Tibial nerve (tissue), 4 donors: ENCODE results near the gene DUSP8.

Experiments used
- EP300 ChIP-seq, 2 donors: sonication (generic); formaldehyde crosslinking; IDR thresholded peaks; one replicate each; pipeline ENCODE4 v1.6.1; 2017; ENCODE audit warnings: antibody characterized with exemption in 2 of 2, mild to moderate bottlenecking in 1 of 2
- POLR2A ChIP-seq, 2 donors: fragments of 450-650 bp; IDR thresholded peaks; one replicate each; pipeline ENCODE4 v1.6.1; 2017; ENCODE audit warnings: antibody characterized with exemption in 2 of 2, mild to moderate bottlenecking in 2 of 2, moderate library complexity in 2 of 2
- TF ChIP-seq, protein P1 (sequence below), 5 experiments: fragments of 200-600 bp in 3 of 5; fragments of 450-650 bp in 2 of 5; sonication (generic) in 3 of 5; IDR thresholded peaks; one replicate each; pipeline ENCODE4 v1.5.1; 2016 to 2019; ENCODE audit warnings: antibody characterized with exemption in 5 of 5, mild to moderate bottlenecking in 3 of 5, moderate library complexity in 2 of 5

DNA sequence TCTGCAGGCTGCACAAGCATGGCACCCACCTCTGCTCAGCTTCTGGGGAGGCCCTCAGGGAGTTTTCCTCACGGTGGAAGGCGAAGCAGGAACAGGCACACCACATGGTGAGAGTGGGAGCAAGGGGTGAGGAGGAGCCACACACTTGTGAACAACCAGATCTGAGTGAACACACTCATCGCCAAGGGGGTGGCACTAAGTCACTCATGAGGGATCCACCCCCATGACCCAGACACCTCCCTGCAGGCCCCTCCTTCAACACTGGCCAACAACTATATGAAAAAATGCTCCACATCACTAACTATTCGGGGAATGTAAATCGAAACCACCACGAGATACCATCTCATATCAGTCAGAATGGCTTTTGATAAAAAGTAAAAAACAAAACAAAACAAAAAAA, 26.7 kb upstream of the DUSP8 start:
- no peak for TF ChIP-seq POLR2A (IDR thresholded peaks at IDR 0.05)
- TF ChIP-seq, protein P1, sequence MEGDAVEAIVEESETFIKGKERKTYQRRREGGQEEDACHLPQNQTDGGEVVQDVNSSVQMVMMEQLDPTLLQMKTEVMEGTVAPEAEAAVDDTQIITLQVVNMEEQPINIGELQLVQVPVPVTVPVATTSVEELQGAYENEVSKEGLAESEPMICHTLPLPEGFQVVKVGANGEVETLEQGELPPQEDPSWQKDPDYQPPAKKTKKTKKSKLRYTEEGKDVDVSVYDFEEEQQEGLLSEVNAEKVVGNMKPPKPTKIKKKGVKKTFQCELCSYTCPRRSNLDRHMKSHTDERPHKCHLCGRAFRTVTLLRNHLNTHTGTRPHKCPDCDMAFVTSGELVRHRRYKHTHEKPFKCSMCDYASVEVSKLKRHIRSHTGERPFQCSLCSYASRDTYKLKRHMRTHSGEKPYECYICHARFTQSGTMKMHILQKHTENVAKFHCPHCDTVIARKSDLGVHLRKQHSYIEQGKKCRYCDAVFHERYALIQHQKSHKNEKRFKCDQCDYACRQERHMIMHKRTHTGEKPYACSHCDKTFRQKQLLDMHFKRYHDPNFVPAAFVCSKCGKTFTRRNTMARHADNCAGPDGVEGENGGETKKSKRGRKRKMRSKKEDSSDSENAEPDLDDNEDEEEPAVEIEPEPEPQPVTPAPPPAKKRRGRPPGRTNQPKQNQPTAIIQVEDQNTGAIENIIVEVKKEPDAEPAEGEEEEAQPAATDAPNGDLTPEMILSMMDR (IDR thresholded peaks at IDR 0.05): no peak
- no peak for TF ChIP-seq EP300 (IDR thresholded peaks at IDR 0.05)
